Mucosa of descending colon (tissue), 3 donors: Measurements from ENCODE around the gene CACNA2D3. TPM values are rescaled to one million over a fixed set of nuclear protein-coding genes. Genes with fewer than 3 reads are reported as not detected.

Experiments
- ATAC-seq: fragments of 200-7000 bp; cut with Tn5 transposase; one replicate; pipeline ENCODE4 v1.9.1; 2020; ENCODE audit warnings: mild to moderate bottlenecking, moderate library complexity
- DNase-seq, 3 donors: peaks; one replicate each; pipeline ENCODE4 v3.0.0-alpha.2; 2020
- H3K36me3 ChIP-seq: fragments of 200-600 bp; one replicate; pipeline ENCODE4 v1.8.0; 2021; ENCODE audit warnings: low read depth, mild to moderate bottlenecking
- H3K4me1 ChIP-seq: fragments of 200-600 bp; one replicate; pipeline ENCODE4 v1.8.0; 2021; ENCODE audit warnings: low read depth, mild to moderate bottlenecking
- H3K4me3 ChIP-seq: fragments of 200-600 bp; one replicate; pipeline ENCODE4 v1.8.0; 2021; ENCODE audit warnings: mild to moderate bottlenecking
- H3K9me3 ChIP-seq: fragments of 200-600 bp; one replicate; pipeline ENCODE4 v1.8.0; 2021; ENCODE audit warnings: mild to moderate bottlenecking
- CTCF ChIP-seq: fragments of 200-600 bp; IDR thresholded peaks from one replicate; pipeline ENCODE4 v1.8.0; 2022; ENCODE audit warnings: antibody characterized with exemption, mild to moderate bottlenecking
- intact Hi-C, 2 donors: fragments of 100-400 bp; cut with DNase I in 1 of 2; cut with micrococcal nuclease in 1 of 2; formaldehyde crosslinking; loops; one replicate each; pipeline versions ENCODE4 v1.11.0 to v1.11.1; 2022; cut with DNase I, micrococcal nuclease
- total RNA-seq, 3 donors: library from RNA; stranded (reverse); fragmentation: NEBNext Ultra II Directional in 2 of 3; extraction: Animal tissue kit (Norgen Biotek cat#: 25700) in 2 of 3; gene quantifications; one replicate each; pipeline versions ENCODE4 v1.2.1 to v1.2.4, GENCODE V29; 2021 to 2023
- donor health status: DM: no; HTN: no; CAD: no; lungs with moderate emphysema.
- donor health status: DM: no; HTN: no; CAD: no.
- donor health status: DM: no; HTN: yes; CAD: no.

CACNA2D3 gene
- total RNA-seq, 3 donors from 2014 or later = 0.34 to 3.5 (median 0.55) TPM

- no peaks in the 10 kb centered on the region for H3K9me3 ChIP-seq
- H3K4me1 ChIP-seq = no peaks in the 10 kb centered on the region
Observed at GRCh38 chr3:54202651-54203248, 80.4 kb downstream of the CACNA2D3 start.

GRCh38 chr3:54206874-54207273 is 84.5 kb downstream of the CACNA2D3 start:
- no peak overlapping the region for H3K4me3 ChIP-seq
- peaks cover 6% of the 10 kb centered on the region for H3K4me1 ChIP-seq
- ATAC-seq (peak; percentile 25), DNase-seq (no peak)
- no peaks in the 10 kb centered on the region for H3K9me3 ChIP-seq
- no peaks in the 10 kb centered on the region for H3K36me3 ChIP-seq
- intact Hi-C loops = no loop called here
- TF ChIP-seq CTCF = no peak

More at GRCh38 chr3:54202651-54203248, 80.4 kb downstream of the CACNA2D3 start:
- Histone ChIP-seq H3K4me3 (no peak overlapping the region), H3K36me3 (no peaks in the 10 kb centered on the region)
- no peak for DNase-seq
- intact Hi-C loops = no loop called here
- no peak for TF ChIP-seq CTCF
- no peak for ATAC-seq

- H3K4me1 ChIP-seq = peaks cover 6% of the 10 kb centered on the region
- H3K36me3 ChIP-seq = no peaks in the 10 kb centered on the region
- H3K9me3 ChIP-seq = no peaks in the 10 kb centered on the region
- H3K4me3 ChIP-seq = no peak overlapping the region
- intact Hi-C loops = no loop called here
- ATAC-seq (peak; percentile 80), DNase-seq (no peak)
- TF ChIP-seq CTCF = no peak
Observed at GRCh38 chr3:54211097-54211496, 88.7 kb downstream of the CACNA2D3 start.

GRCh38 chr3:54212723-54213122 is 90.4 kb downstream of the CACNA2D3 start:
- DNase-seq (no peak), ATAC-seq (no peak)
- Histone ChIP-seq H3K4me1 (peaks cover 6% of the 10 kb centered on the region), H3K9me3 (no peaks in the 10 kb centered on the region), H3K36me3 (no peaks in the 10 kb centered on the region), H3K4me3 (no peak overlapping the region)
- intact Hi-C loops = no loop called here
- TF ChIP-seq CTCF = no peak

- Histone ChIP-seq H3K4me3 (no peak overlapping the region), H3K36me3 (no peaks in the 10 kb centered on the region), H3K9me3 (no peaks in the 10 kb centered on the region), H3K4me1 (peaks cover 6% of the 10 kb centered on the region)
- ATAC-seq = no peak
- intact Hi-C loops = no loop called here
- DNase-seq = no peak
- TF ChIP-seq CTCF = no peak
Observed at GRCh38 chr3:54213907-54214306, 91.6 kb downstream of the CACNA2D3 start.

GRCh38 chr3:54214845-54215244 is 92.5 kb downstream of the CACNA2D3 start:
- intact Hi-C loops = no loop called here
- TF ChIP-seq CTCF = no peak
- H3K9me3 ChIP-seq = no peaks in the 10 kb centered on the region
- no peaks in the 10 kb centered on the region for H3K36me3 ChIP-seq
- no peak overlapping the region for H3K4me3 ChIP-seq
- peaks cover 6% of the 10 kb centered on the region for H3K4me1 ChIP-seq
- DNase-seq (no peak), ATAC-seq (no peak)
